ACHN (cell line): ENCODE data around the gene RRAS2.
A peak's percentile ranks its signal among the peaks of the same experiment; 100 is the strongest.
"Not testable (repeated sequence)": the region's sequence is repeated elsewhere in the genome, so short reads cannot be mapped to it uniquely, and the experiment has no call there.

ENCODE experiments used
- DNase-seq: peaks from one replicate; pipeline ENCODE4 v3.0.0-alpha.2; 2015
- in situ Hi-C: cut with HindIII; loops from 2 replicates; pipeline ENCODE4 v1.10.0; 2017; ENCODE audit warnings: low sequenced_read_pairs, low pct_ligation_motif_present, low pct_unique_long_range_greater_than_20kb

RRAS2 gene

GRCh38 chr11:14318581-14318981, 40.4 kb downstream of the RRAS2 start:
- in situ Hi-C loops: no loop called here
- DNase-seq: no peak

GRCh38 chr11:14317659-14318325, 41.2 kb downstream of the RRAS2 start:
- DNase-seq: no peak
- in situ Hi-C loops: no loop called here

- DNase-seq: no peak
- in situ Hi-C loops: no loop called here
Observed at GRCh38 chr11:14315130-14315529, 43.9 kb downstream of the RRAS2 start.

- no peak for DNase-seq
- in situ Hi-C loops: no loop called here
Observed at GRCh38 chr11:14314127-14314526, 44.9 kb downstream of the RRAS2 start.

- no peak for DNase-seq
- in situ Hi-C loops: no loop called here
Observed at GRCh38 chr11:14312736-14313438, 46.1 kb downstream of the RRAS2 start.

GRCh38 chr11:14310679-14311078, 48.3 kb downstream of the RRAS2 start:
- DNase-seq: no peak
- in situ Hi-C loops: no loop called here

- DNase-seq: no peak
Observed at GRCh38 chr11:14309425-14310192, 49.4 kb downstream of the RRAS2 start.

GRCh38 chr11:14308897-14309387, 50.0 kb downstream of the RRAS2 start:
- DNase-seq: no peak
- in situ Hi-C loops: no loop called here

More at GRCh38 chr11:14309425-14310192, 49.4 kb downstream of the RRAS2 start:
- in situ Hi-C loops: no loop called here

GRCh38 chr11:14308114-14308896, 50.7 kb downstream of the RRAS2 start:
- peak; percentile 58 for DNase-seq
- in situ Hi-C loops: no loop called here

- DNase-seq: no peak
- in situ Hi-C loops: no loop called here
Observed at GRCh38 chr11:14306481-14306880, 52.5 kb downstream of the RRAS2 start.

GRCh38 chr11:14305649-14306048, 53.3 kb downstream of the RRAS2 start:
- in situ Hi-C loops: no loop called here
- DNase-seq: no peak

- no peak for DNase-seq
- in situ Hi-C loops: no loop called here
Observed at GRCh38 chr11:14304601-14305000, 54.4 kb downstream of the RRAS2 start.

GRCh38 chr11:14300661-14301304, 58.2 kb downstream of the RRAS2 start:
- in situ Hi-C loops: no loop called here
- peak; percentile 68 for DNase-seq

- DNase-seq: no peak
- in situ Hi-C loops: no loop called here
Observed at GRCh38 chr11:14299921-14300320, 59.1 kb downstream of the RRAS2 start.

GRCh38 chr11:14290422-14290821, 68.6 kb downstream of the RRAS2 start:
- DNase-seq: no peak
- in situ Hi-C loops: no loop called here

GRCh38 chr11:14288189-14288935, 70.6 kb downstream of the RRAS2 start:
- peak; percentile 6 for DNase-seq
- in situ Hi-C loops: no loop called here

GRCh38 chr11:14278869-14279268, 80.1 kb downstream of the RRAS2 start:
- DNase-seq, in situ Hi-C loops: not testable (repeated sequence)
